ENCODE data around the gene FNDC5.
A peak's percentile ranks its signal among the peaks of the same experiment; 100 is the strongest.

The FNDC5 gene

GRCh38 chr1:32884032-32884372 is 13.3 kb upstream of the FNDC5 start:
- no peak for DNase-seq (ENCODE audit: low read depth)

- DNase-seq (ENCODE audit: low read depth), result no peak
Observed at GRCh38 chr1:32883338-32884031, 12.8 kb upstream of the FNDC5 start.

GRCh38 chr1:32881871-32882850 is 11.4 kb upstream of the FNDC5 start:
- no peak for DNase-seq (ENCODE audit: low read depth)

GRCh38 chr1:32881291-32881690 is 10.6 kb upstream of the FNDC5 start:
- no peak for DNase-seq (ENCODE audit: low read depth)

- no peak for DNase-seq (ENCODE audit: low read depth)
Observed at GRCh38 chr1:32878637-32879041, 7.9 kb upstream of the FNDC5 start.

- peak; percentile 58 for DNase-seq (ENCODE audit: low read depth)
Observed at GRCh38 chr1:32878183-32878582, 7.5 kb upstream of the FNDC5 start.

GRCh38 chr1:32877211-32878110 is 6.7 kb upstream of the FNDC5 start:
- DNase-seq (ENCODE audit: low read depth), result no peak

GRCh38 chr1:32876341-32877210 is 5.9 kb upstream of the FNDC5 start:
- peak; percentile 40 for DNase-seq (ENCODE audit: low read depth)

GRCh38 chr1:32874860-32875752 is 4.4 kb upstream of the FNDC5 start:
- DNase-seq (ENCODE audit: low read depth), result no peak

GRCh38 chr1:32873484-32873883 is 2.8 kb upstream of the FNDC5 start:
- DNase-seq (ENCODE audit: low read depth), result no peak

- no peak for DNase-seq (ENCODE audit: low read depth)
Observed at GRCh38 chr1:32872192-32872460, 1.4 kb upstream of the FNDC5 start.

- no peak for DNase-seq (ENCODE audit: low read depth)
Observed at GRCh38 chr1:32871364-32872191, 866 bp upstream of the FNDC5 start.

- no peak for DNase-seq (ENCODE audit: low read depth)
Observed at GRCh38 chr1:32869923-32870614, 643 bp downstream of the FNDC5 start.

GRCh38 chr1:32868806-32869455 is 1.8 kb downstream of the FNDC5 start:
- DNase-seq (ENCODE audit: low read depth), result no peak

- DNase-seq (ENCODE audit: low read depth), result no peak
Observed at GRCh38 chr1:32868085-32868484, 2.6 kb downstream of the FNDC5 start.

GRCh38 chr1:32867671-32868070 is 3.0 kb downstream of the FNDC5 start:
- no peak for DNase-seq (ENCODE audit: low read depth)

- no peak for DNase-seq (ENCODE audit: low read depth)
Observed at GRCh38 chr1:32867151-32867550, 3.6 kb downstream of the FNDC5 start.

- DNase-seq (ENCODE audit: low read depth), result no peak
Observed at GRCh38 chr1:32865639-32866405, 4.9 kb downstream of the FNDC5 start.

All from amniotic epithelial cell (primary cell).